Stimulated activated CD4-positive, alpha-beta T cell treated with anti-CD3 and anti-CD28 coated beads, Interleukin-15, amount 100 ng/mL, for 24 hours (primary cell): ENCODE results near the gene KLHL36.

Source experiments
- DNase-seq: peaks from one replicate; pipeline ENCODE4 v3.0.0-alpha.2; 2020

KLHL36 gene

GRCh38 chr16:84647828-84648594 is at the start of gene KLHL36:
Gene KLHL36, plus strand, starts transcription at chr16:84648511. Its CDS starts 2,357 bp downstream, at chr16:84650868.
- DNase-seq: peak; percentile 76

- DNase-seq: peak; percentile 84
Observed at GRCh38 chr16:84599521-84600202, 48.6 kb upstream of the KLHL36 start.

- DNase-seq: peak; percentile 43
Observed at GRCh38 chr16:84600343-84601229, 47.7 kb upstream of the KLHL36 start.

- peak; percentile 77 for DNase-seq
Observed at GRCh38 chr16:84603140-84603816, 45.0 kb upstream of the KLHL36 start.

GRCh38 chr16:84603940-84604339 is 44.4 kb upstream of the KLHL36 start:
- DNase-seq: no peak

- no peak for DNase-seq
Observed at GRCh38 chr16:84604477-84605013, 43.8 kb upstream of the KLHL36 start.

- no peak for DNase-seq
Observed at GRCh38 chr16:84605339-84605848, 42.9 kb upstream of the KLHL36 start.

GRCh38 chr16:84606081-84606875 is 42.0 kb upstream of the KLHL36 start:
- DNase-seq: peak; percentile 45

GRCh38 chr16:84607061-84607460 is 41.2 kb upstream of the KLHL36 start:
- no peak for DNase-seq

- DNase-seq: no peak
Observed at GRCh38 chr16:84607694-84608093, 40.6 kb upstream of the KLHL36 start.

- DNase-seq: no peak
Observed at GRCh38 chr16:84608282-84608681, 40.0 kb upstream of the KLHL36 start.

GRCh38 chr16:84609563-84610177 is 38.6 kb upstream of the KLHL36 start:
- no peak for DNase-seq

- no peak for DNase-seq
Observed at GRCh38 chr16:84610376-84610775, 37.9 kb upstream of the KLHL36 start.

- DNase-seq: no peak
Observed at GRCh38 chr16:84611041-84611440, 37.3 kb upstream of the KLHL36 start.

GRCh38 chr16:84612686-84613085 is 35.6 kb upstream of the KLHL36 start:
- DNase-seq: no peak

GRCh38 chr16:84613408-84614072 is 34.8 kb upstream of the KLHL36 start:
- no peak for DNase-seq

- DNase-seq: no peak
Observed at GRCh38 chr16:84614073-84614459, 34.2 kb upstream of the KLHL36 start.

- no peak for DNase-seq
Observed at GRCh38 chr16:84614623-84614967, 33.7 kb upstream of the KLHL36 start.

GRCh38 chr16:84614968-84615813 is 33.1 kb upstream of the KLHL36 start:
- no peak for DNase-seq
